ENCODE measurements around the gene KCNH8. TPM values are rescaled to one million over a fixed set of nuclear protein-coding genes. Genes with fewer than 3 reads are reported as not detected.

Gene KCNH8
- total RNA-seq, 3 donors from 2014 or later: under 0.01 to 4.4 (median 1.3) TPM

DNA sequence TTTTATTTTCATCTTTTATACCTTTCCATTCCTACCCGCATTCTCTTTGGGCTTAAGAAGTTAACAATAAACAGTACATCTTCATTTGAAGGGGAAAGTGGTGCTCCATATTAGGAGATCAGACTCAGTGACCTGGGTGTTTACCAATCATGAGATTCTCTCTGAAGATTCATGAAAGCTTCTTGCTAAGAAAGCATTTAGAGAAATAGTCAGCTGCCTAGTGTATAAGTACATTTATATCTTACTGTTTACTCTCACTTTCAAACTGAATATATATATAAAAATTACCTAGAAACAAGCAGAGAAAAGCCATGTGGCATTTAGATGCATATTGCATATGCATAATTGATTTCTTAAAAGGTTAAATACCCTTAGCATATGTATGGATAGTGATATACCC lies 100.5 kb downstream of the KCNH8 start:
- no peaks in the 10 kb centered on the region for H3K36me3 ChIP-seq
- H3K4me1 ChIP-seq: no peaks in the 10 kb centered on the region
- H3K27ac ChIP-seq: no peak overlapping the region
- no peaks in the 10 kb centered on the region for H3K27me3 ChIP-seq
- intact Hi-C loops (cut with DNase I; ENCODE audit: low total_unique reads): no loop called here
- TF ChIP-seq POLR2A (IDR thresholded peaks at IDR 0.05): no peak
- TF ChIP-seq, protein P1, sequence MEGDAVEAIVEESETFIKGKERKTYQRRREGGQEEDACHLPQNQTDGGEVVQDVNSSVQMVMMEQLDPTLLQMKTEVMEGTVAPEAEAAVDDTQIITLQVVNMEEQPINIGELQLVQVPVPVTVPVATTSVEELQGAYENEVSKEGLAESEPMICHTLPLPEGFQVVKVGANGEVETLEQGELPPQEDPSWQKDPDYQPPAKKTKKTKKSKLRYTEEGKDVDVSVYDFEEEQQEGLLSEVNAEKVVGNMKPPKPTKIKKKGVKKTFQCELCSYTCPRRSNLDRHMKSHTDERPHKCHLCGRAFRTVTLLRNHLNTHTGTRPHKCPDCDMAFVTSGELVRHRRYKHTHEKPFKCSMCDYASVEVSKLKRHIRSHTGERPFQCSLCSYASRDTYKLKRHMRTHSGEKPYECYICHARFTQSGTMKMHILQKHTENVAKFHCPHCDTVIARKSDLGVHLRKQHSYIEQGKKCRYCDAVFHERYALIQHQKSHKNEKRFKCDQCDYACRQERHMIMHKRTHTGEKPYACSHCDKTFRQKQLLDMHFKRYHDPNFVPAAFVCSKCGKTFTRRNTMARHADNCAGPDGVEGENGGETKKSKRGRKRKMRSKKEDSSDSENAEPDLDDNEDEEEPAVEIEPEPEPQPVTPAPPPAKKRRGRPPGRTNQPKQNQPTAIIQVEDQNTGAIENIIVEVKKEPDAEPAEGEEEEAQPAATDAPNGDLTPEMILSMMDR (IDR thresholded peaks at IDR 0.05): no peak
- TF ChIP-seq POLR2AphosphoS5 (IDR thresholded peaks at IDR 0.05): no peak
- no peak overlapping the region for H3K4me3 ChIP-seq
- H3K9me3 ChIP-seq: peaks cover 0 to 6% of the 10 kb centered on the region in 2 donors
- DNase-seq (ENCODE audit: low spot score in 2 of 2): no peak

DNA sequence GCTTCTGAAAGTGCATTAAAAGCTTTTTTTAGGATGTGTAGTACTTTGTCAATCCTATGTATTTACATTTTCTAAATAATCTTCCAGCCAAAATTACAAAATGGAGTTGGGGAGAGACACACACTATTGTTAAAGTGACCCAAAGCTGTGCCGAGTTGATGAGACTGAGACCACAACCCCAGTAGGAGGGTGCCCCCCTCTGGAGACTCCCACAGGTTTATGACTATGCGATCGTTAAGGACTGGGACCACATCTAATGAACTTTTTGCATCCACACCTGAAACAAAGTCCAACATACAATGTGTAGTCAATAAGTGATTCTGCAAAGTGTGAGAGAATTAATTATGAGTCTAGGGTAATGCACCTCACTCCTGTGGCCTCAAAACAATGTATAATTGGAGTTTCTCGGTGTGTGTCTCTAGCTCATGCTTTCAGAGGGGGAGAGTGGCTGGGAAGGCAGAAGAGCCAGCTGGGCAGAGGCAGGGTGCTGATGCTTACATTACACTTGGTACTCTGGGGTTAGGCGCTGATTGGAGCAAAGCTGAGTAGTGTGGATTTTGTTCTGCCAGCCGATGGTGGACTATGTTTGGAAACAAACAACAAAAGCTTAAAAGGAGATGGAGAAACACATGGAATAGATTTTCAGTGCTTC lies 102.8 kb downstream of the KCNH8 start:
- Histone ChIP-seq H3K27ac (no peak overlapping the region), H3K27me3 (no peaks in the 10 kb centered on the region), H3K4me3 (no peak overlapping the region), H3K9me3 (peaks cover 0 to 5% of the 10 kb centered on the region in 2 donors), H3K4me1 (no peaks in the 10 kb centered on the region), H3K36me3 (no peaks in the 10 kb centered on the region)
- intact Hi-C loops (cut with DNase I; ENCODE audit: low total_unique reads): no loop called here
- TF ChIP-seq, protein P1 (IDR thresholded peaks at IDR 0.05): no peak
- TF ChIP-seq POLR2AphosphoS5 (IDR thresholded peaks at IDR 0.05) (no peak), POLR2A (IDR thresholded peaks at IDR 0.05) (no peak)
- DNase-seq (ENCODE audit: low spot score in 2 of 2): no peak

DNA sequence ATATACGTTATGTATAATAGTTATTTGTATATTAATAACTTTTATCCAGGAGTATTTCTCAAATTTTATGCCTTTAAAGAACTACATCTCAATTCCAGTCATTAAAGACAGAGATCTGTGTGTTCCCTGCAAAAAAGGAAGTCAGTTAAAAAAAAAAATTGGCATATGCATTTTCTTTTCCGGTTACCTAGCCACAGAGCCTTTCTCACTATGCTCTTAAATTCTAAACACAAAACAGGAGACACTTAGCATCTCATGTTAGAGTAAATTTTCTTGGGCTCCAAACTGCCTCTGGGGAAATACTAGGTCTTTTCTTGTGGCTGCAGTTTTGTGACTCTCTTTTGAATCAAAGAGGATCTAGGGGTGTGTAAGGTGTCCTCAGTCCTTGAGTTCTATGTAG lies 105.9 kb downstream of the KCNH8 start:
- Histone ChIP-seq H3K36me3 (no peaks in the 10 kb centered on the region), H3K9me3 (peaks cover 0 to 5% of the 10 kb centered on the region in 2 donors), H3K4me1 (no peaks in the 10 kb centered on the region), H3K4me3 (no peak overlapping the region), H3K27ac (no peak overlapping the region), H3K27me3 (no peaks in the 10 kb centered on the region)
- no peak for TF ChIP-seq POLR2AphosphoS5 (IDR thresholded peaks at IDR 0.05)
- TF ChIP-seq, protein P1 (IDR thresholded peaks at IDR 0.05): no peak
- no peak for TF ChIP-seq POLR2A (IDR thresholded peaks at IDR 0.05)
- intact Hi-C loops (cut with DNase I; ENCODE audit: low total_unique reads): no loop called here
- no peak for DNase-seq (ENCODE audit: low spot score in 2 of 2)

DNA sequence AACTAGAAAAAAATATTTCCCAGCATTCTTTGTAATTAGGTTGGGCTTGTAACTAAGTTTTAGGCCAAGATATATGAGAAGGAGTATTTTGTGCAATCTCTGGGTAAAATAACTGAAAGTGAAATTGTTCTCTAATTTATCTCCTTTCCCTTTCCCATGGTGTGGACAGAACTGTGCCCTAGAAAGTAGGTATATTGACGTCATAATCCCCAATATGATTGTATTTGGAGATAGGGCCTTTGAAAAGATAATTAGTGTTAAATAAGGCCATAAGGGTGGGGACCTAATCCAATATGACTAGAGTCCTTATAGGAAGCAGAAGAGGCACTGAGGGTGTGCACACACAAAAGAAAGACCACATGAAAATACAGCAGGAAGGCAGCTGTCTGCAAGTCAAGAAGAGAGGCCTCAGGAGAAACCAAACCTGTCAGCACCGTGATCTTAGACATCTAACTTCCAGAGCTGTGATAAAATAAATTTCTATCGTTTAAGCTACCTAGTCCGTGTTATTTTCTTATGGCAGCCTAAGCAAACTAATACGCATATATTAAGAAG lies 106.6 kb downstream of the KCNH8 start:
- H3K4me1 ChIP-seq: no peaks in the 10 kb centered on the region

DNA sequence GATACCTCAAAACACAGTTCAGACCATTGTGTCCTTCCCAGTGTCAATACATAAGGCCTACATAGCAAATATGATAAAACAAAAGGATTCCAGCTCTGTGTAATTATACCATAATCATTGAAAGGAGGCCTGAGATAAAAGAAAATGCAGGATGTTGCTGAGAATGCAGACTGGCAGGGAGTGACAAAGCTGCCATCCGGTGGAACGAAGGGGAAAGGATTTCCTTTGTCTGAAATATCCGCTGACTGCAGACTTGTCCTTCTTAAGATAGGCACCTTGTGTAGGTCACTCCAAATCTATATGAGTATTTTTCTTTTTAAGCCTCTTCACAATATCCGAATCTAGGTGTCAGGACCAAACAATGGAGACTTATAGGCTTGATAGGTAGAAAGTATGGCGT lies 108.0 kb downstream of the KCNH8 start:
- Histone ChIP-seq H3K27ac (no peak overlapping the region), H3K27me3 (no peaks in the 10 kb centered on the region), H3K4me1 (no peaks in the 10 kb centered on the region), H3K36me3 (no peaks in the 10 kb centered on the region), H3K9me3 (peaks cover 0 to 5% of the 10 kb centered on the region in 2 donors), H3K4me3 (no peak overlapping the region)
- intact Hi-C loops (cut with DNase I; ENCODE audit: low total_unique reads): no loop called here
- no peak for TF ChIP-seq POLR2AphosphoS5 (IDR thresholded peaks at IDR 0.05)
- no peak for TF ChIP-seq POLR2A (IDR thresholded peaks at IDR 0.05)
- TF ChIP-seq, protein P1 (IDR thresholded peaks at IDR 0.05): no peak
- DNase-seq (ENCODE audit: low spot score in 2 of 2): no peak

More for the DNA sequence above, 106.6 kb downstream of the KCNH8 start:
- TF ChIP-seq POLR2A (IDR thresholded peaks at IDR 0.05) (no peak), POLR2AphosphoS5 (IDR thresholded peaks at IDR 0.05) (no peak)
- TF ChIP-seq, protein P1 (IDR thresholded peaks at IDR 0.05): no peak
- Histone ChIP-seq H3K27ac (no peak overlapping the region), H3K9me3 (peaks cover 0 to 5% of the 10 kb centered on the region in 2 donors), H3K4me3 (no peak overlapping the region), H3K36me3 (no peaks in the 10 kb centered on the region), H3K27me3 (no peaks in the 10 kb centered on the region)
- intact Hi-C loops (cut with DNase I; ENCODE audit: low total_unique reads): no loop called here
- DNase-seq (ENCODE audit: low spot score in 2 of 2): no peak
